OCI-LY7 (cell line): ENCODE data around the gene TXNDC15.

Experiments used
- CTCF ChIP-seq: fragments of 200-600 bp; sonication (generic); conservative IDR thresholded peaks from 2 replicates; pipeline ENCODE4 v1.5.1; 2014; ENCODE audit warnings: mild to moderate bottlenecking, antibody characterized with exemption, low read length, moderate library complexity, mixed read lengths
- EZH2phosphoT487 ChIP-seq: fragments of 200-600 bp; sonication (generic); IDR thresholded peaks from 2 replicates; pipeline ENCODE4 v1.6.1; 2018; ENCODE audit warnings: low read depth, borderline replicate concordance, mild to moderate bottlenecking, mixed run types, antibody characterized with exemption, low read length, moderate library complexity, mixed read lengths

DNA sequence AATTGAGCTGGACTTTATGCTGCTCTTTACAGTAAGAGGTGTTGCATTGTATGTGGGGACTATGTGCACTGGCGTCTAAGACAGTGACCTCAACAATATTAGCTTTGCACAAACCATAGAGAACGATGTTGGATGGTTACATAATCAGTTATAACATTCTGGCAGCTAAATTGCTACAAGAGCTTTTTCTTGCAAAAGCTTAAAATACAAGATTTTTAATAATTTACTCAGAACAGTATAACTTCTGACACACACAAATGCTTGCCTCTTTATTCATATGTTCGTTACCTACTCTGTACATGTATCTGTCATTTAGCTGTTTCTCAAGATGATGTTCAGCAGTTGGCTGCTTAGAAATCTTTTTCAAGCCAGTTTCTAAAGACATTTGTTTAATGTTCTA is 16.8 kb upstream of the TXNDC15 start:
- no peak for TF ChIP-seq CTCF
- TF ChIP-seq EZH2phosphoT487: no peak
